ENCODE measurements around the gene TMEM119.
A peak's percentile ranks its signal among the peaks of the same experiment; 100 is the strongest.
"Not testable (repeated sequence)": the region's sequence is repeated elsewhere in the genome, so short reads cannot be mapped to it uniquely, and the experiment has no call there.

The TMEM119 gene

DNA sequence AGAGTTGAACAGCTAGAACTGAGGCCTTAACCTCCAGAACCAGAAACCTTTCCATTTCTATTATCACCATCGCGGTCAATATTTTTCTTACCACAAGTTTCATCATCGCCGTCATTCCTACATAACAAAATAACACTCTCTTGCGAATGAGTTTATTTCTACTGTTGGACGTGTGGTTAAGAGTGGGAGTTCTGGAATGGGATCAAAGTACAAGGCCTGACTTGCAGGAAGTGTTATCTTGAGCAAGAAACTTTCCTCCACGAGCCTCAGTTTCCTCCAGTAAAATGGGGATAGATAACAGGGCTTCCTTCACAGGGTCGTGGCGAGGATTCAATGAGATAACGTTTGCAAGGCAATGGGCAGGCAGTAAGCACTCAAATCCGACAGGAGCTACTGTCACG, 37.6 kb downstream of the TMEM119 start:
- TF ChIP-seq, protein P1, sequence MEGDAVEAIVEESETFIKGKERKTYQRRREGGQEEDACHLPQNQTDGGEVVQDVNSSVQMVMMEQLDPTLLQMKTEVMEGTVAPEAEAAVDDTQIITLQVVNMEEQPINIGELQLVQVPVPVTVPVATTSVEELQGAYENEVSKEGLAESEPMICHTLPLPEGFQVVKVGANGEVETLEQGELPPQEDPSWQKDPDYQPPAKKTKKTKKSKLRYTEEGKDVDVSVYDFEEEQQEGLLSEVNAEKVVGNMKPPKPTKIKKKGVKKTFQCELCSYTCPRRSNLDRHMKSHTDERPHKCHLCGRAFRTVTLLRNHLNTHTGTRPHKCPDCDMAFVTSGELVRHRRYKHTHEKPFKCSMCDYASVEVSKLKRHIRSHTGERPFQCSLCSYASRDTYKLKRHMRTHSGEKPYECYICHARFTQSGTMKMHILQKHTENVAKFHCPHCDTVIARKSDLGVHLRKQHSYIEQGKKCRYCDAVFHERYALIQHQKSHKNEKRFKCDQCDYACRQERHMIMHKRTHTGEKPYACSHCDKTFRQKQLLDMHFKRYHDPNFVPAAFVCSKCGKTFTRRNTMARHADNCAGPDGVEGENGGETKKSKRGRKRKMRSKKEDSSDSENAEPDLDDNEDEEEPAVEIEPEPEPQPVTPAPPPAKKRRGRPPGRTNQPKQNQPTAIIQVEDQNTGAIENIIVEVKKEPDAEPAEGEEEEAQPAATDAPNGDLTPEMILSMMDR (conservative IDR thresholded peaks at IDR 0.05; ENCODE audit: control insufficient read depth, insufficient read depth, low read depth, low read length): no peak
- DNase-seq (ENCODE audit: low read depth): peak; percentile 66
- peak overlapping the region; percentile 85 for H3K4me3 ChIP-seq (ENCODE audit: control insufficient read depth, low read depth, low read length)

DNA sequence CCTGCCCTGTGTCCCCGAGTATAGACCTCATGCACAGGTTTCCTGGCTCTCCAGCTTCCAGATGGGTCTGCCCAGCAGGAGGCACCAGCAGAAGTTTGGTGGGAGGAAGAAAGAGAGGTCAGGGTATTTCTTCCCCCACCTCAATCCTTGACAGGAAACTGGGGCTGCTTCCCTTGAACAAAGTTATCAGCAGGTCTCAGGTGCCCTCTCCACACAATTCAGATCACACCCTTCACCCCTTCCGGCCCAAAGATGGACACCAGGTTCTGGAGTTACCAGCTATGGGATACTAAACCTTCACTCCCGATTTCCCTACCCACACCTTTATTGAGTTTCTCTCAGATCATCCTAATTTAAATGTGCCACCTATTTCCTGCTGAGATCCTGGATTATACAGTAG, 38.1 kb downstream of the TMEM119 start:
- no peak for DNase-seq (ENCODE audit: low read depth)
- TF ChIP-seq, protein P1 (conservative IDR thresholded peaks at IDR 0.05; ENCODE audit: control insufficient read depth, insufficient read depth, low read depth, low read length): no peak

DNA sequence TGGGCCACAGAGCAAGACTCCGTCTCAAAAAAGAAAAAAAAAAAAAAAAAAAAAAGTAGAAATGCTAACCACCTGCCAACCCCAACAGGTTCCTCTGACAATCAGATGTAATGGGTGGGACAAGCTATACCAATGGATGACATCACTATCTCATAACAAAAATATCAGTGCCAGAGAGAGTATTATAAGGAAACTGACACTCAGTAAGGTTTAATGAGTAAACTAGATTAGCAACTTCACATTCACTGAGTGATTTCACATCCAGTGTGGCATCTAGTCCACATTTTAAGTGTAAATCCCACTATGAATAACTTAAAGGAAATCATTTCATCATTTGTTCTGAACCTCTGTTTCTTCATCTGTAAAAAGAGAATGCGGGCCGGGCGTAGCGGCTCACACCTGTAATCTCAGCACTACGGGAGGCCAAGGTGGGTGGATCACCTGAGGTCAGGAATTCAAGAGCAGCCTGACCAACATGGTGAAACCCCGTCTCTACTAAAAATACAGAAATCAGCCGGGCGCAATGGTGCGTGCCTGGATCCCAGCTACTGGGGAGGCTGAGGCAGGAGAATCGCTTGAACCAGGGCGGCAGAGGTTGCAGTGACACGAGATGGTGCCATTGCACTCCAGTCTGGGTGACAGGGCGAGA, 38.8 kb downstream of the TMEM119 start:
- TF ChIP-seq, protein P1 (conservative IDR thresholded peaks at IDR 0.05; ENCODE audit: control insufficient read depth, insufficient read depth, low read depth, low read length): no peak
- no peak overlapping the region for H3K4me3 ChIP-seq (ENCODE audit: control insufficient read depth, low read depth, low read length)
- no peak for DNase-seq (ENCODE audit: low read depth)

More for the DNA sequence above, 38.1 kb downstream of the TMEM119 start:
- H3K4me3 ChIP-seq (ENCODE audit: control insufficient read depth, low read depth, low read length): peak overlapping the region; percentile 85

DNA sequence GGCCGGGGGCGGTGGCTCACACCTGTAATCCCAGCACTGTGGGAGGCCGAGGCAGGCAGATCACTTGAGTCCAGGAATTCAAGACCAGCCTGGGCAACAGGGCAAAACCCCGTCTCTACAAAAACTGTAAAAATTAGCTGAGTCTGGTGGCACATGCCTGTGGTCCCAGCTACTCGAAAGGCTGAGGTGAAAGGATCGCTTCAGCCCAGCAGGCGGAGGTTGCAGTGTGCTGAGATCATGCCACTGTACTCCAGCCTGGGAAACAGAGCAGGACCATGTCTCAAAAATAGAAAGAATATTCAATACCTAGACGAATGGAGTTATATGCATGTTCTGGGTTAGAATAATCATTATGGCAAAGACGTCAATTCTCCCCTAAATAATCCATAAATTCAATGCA, 42.5 kb downstream of the TMEM119 start:
- H3K4me3 ChIP-seq (ENCODE audit: control insufficient read depth, low read depth, low read length); DNase-seq (ENCODE audit: low read depth): not testable (repeated sequence)

DNA sequence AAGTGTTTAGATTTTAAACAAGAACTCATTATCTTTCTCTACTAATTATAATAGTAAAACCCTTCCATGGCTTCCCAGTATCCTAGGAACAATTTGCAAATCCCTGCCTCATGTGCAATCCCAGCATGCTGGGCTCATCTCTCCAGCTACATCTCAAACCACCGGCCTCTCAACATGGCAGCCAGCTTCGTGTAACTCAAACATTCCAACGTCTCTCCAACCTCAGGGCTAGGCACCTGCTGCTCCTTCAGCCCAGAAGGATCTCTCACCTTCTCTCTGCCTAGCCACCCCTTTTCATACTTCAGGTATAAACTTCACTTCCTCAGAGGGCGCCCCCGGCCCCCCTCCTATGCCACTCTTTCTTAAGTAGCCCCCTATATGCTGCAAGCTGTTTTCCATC, 44.1 kb downstream of the TMEM119 start:
- TF ChIP-seq, protein P1 (conservative IDR thresholded peaks at IDR 0.05; ENCODE audit: control insufficient read depth, insufficient read depth, low read depth, low read length): no peak
- no peak for DNase-seq (ENCODE audit: low read depth)
- H3K4me3 ChIP-seq (ENCODE audit: control insufficient read depth, low read depth, low read length): no peak overlapping the region

DNA sequence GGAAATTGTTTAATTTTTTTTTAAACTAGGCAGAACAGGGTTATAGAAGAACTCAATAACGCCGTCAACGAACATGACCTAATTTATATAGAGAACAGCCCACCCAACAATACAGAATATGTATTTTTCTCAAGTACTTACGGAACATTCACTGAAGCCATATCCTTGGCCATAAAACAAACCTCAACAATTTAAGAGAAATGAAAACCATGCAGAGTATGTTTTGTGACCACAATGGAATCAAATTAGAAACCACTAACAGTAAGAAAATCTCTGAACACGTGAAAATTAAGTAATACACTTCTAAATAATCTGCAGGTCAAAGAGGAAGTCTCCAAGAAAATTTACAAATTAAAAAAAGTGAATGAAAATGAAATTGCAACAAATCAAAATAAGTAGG, 46.3 kb downstream of the TMEM119 start:
- TF ChIP-seq, protein P1 (conservative IDR thresholded peaks at IDR 0.05; ENCODE audit: control insufficient read depth, insufficient read depth, low read depth, low read length): no peak
- H3K4me3 ChIP-seq (ENCODE audit: control insufficient read depth, low read depth, low read length): no peak overlapping the region
- peak; percentile 55 for DNase-seq (ENCODE audit: low read depth)

DNA sequence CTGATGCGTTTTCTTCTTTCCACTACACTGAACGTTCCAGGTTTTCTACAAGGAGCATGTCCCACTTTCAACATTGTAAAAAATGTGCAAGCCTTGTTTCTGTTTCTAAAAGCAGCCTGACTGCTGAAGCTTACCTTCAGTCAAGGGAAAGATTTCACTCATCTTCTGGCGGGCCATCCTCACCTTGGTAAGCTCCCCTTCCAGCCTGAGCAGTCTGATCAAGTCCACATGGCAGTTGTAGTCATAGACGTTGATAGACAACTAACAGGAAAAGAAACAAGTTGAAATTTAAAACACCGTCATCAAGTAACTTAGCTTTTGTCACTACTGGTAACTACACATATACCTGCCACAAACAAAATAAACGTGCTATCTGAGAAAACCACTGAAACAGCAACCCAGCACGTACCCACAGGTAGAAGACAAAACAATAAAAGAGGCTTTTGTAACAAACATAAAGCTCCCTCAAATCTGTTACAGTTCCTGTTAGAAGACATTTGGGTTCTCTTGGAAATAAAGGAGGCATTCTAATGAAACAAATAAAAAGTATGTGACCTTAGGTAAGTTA, 48.8 kb downstream of the TMEM119 start:
- TF ChIP-seq, protein P1 (conservative IDR thresholded peaks at IDR 0.05; ENCODE audit: control insufficient read depth, insufficient read depth, low read depth, low read length): no peak
- DNase-seq (ENCODE audit: low read depth): no peak
- no peak overlapping the region for H3K4me3 ChIP-seq (ENCODE audit: control insufficient read depth, low read depth, low read length)

Measured in fibroblast of mammary gland (primary cell).